CD4-positive, CD25-positive, alpha-beta regulatory T cell (primary cell): Measurements from ENCODE around the gene HCCS. TPM values are rescaled to one million over a fixed set of nuclear protein-coding genes. Genes with fewer than 3 reads are reported as not detected.
A peak's percentile ranks its signal among the peaks of the same experiment; 100 is the strongest.

ENCODE experiments used
- ATAC-seq, 2 donors: fragments of 150-1000 bp; cut with Tn5 transposase; one replicate each; pipeline ENCODE4 v1.10.0; 2021; ENCODE audit warnings: low read depth in 2 of 2, moderate number of reproducible peaks in 2 of 2, moderate library complexity in 1 of 2
- DNase-seq, 3 donors: peaks; one replicate each; pipeline versions ENCODE4 v3.0.0 to v3.0.0-alpha.2; 2012 to 2022; ENCODE audit warnings: mixed read lengths in 1 of 3
- H3K27ac ChIP-seq: one replicate; pipeline ENCODE4 v1.7.0; 2013; ENCODE audit warnings: mild to moderate bottlenecking, low read length; ENCODE audit not compliant: insufficient read depth, poor library complexity, severe bottlenecking
- H3K27me3 ChIP-seq: one replicate; pipeline ENCODE4 v1.7.0; 2013; ENCODE audit warnings: low read length; ENCODE audit not compliant: control insufficient read depth, insufficient read depth
- H3K36me3 ChIP-seq: one replicate; pipeline ENCODE4 v1.7.0; 2013; ENCODE audit warnings: mild to moderate bottlenecking, low read length, moderate library complexity; ENCODE audit not compliant: control insufficient read depth, insufficient read depth
- H3K4me1 ChIP-seq: 2 replicates; pipeline ENCODE4 v1.7.0; 2013; ENCODE audit warnings: mild to moderate bottlenecking, low read length; ENCODE audit not compliant: insufficient read depth, control insufficient read depth, poor library complexity, severe bottlenecking
- H3K4me3 ChIP-seq: one replicate; pipeline ENCODE4 v1.7.0; 2013; ENCODE audit warnings: low read depth, mild to moderate bottlenecking, low read length, moderate library complexity
- H3K9me3 ChIP-seq, 2 experiments: 1 replicate in 1 of 2; 2 replicates in 1 of 2; pipeline ENCODE4 v1.7.0; 2013; ENCODE audit warnings: low read length in 2 of 2, mild to moderate bottlenecking in 1 of 2, moderate library complexity in 1 of 2; ENCODE audit not compliant: control insufficient read depth in 2 of 2
- H3K27ac Mint-ChIP-seq, 3 donors: one replicate each; pipeline ENCODE4 v1.8.0; 2020 to 2022; ENCODE audit warnings: mild to moderate bottlenecking in 3 of 3, mixed read lengths in 3 of 3, moderate library complexity in 2 of 3
- H3K27me3 Mint-ChIP-seq: one replicate; pipeline ENCODE4 v1.8.0; 2022; ENCODE audit warnings: mild to moderate bottlenecking, mixed read lengths
- H3K36me3 Mint-ChIP-seq: one replicate; pipeline ENCODE4 v1.8.0; 2020; ENCODE audit warnings: mixed read lengths
- H3K4me1 Mint-ChIP-seq, 4 donors: one replicate each; pipeline ENCODE4 v1.8.0; 2020 to 2022; ENCODE audit warnings: mixed read lengths in 4 of 4, mild to moderate bottlenecking in 1 of 4
- H3K4me3 Mint-ChIP-seq, 4 donors: one replicate each; pipeline ENCODE4 v1.8.0; 2020 to 2022; ENCODE audit warnings: mild to moderate bottlenecking in 4 of 4, mixed read lengths in 4 of 4, moderate library complexity in 3 of 4
- H3K9me3 Mint-ChIP-seq, 7 donors: one replicate each; pipeline ENCODE4 v1.8.0; 2020 to 2022; ENCODE audit warnings: mixed read lengths in 7 of 7, mild to moderate bottlenecking in 3 of 7, moderate library complexity in 2 of 7
- polyA plus RNA-seq, 4 donors: library from polyadenylated mRNA; unstranded; fragments of 300-500 nt; fragmentation: Illumina TruSeq; gene quantifications; one replicate each; pipeline ENCODE4 v1.2.3, GENCODE V29; 2021
- total RNA-seq: library from RNA; stranded (reverse); gene quantifications from one replicate; pipeline ENCODE4 v1.2.3, GENCODE V29; 2022

HCCS gene
- total and polyA plus RNA-seq, 5 donors from 2014 or later: 7.8 to 29.4 (median 23.0) TPM

- no peaks in the 10 kb centered on the region for H3K4me1 ChIP-seq
- H3K9me3 Mint-ChIP-seq: peaks cover 0 to 2% (median 0%) of the 10 kb centered on the region in 7 donors
- ATAC-seq: no peak
These were observed 27.6 kb downstream of the HCCS start for GRCh38 chrX:11138498-11139390.

GRCh38 chrX:11143931-11144678 is 33.0 kb downstream of the HCCS start:
- H3K4me1 Mint-ChIP-seq: peaks cover 0 to 5% (median 0%) of the 10 kb centered on the region in 4 donors
- H3K36me3 Mint-ChIP-seq: no peaks in the 10 kb centered on the region
- Histone ChIP-seq H3K4me3 (peak overlapping the region; percentile 55), H3K36me3 (no peaks in the 10 kb centered on the region), H3K27me3 (no peaks in the 10 kb centered on the region), H3K9me3 (no peaks in the 10 kb centered on the region), H3K27ac (no peak overlapping the region), H3K4me1 (no peaks in the 10 kb centered on the region)
- H3K4me3 Mint-ChIP-seq: peak overlapping the region in 1 of 4 donors; percentile 13
- peaks cover 5% of the 10 kb centered on the region for H3K27me3 Mint-ChIP-seq
- H3K27ac Mint-ChIP-seq: no peak overlapping the region
- ATAC-seq (peak in 1 of 2 donors; percentile 53), DNase-seq (peak; percentile 12 to 75 (median 56))
- no peaks in the 10 kb centered on the region for H3K9me3 Mint-ChIP-seq

More at GRCh38 chrX:11138498-11139390, 27.6 kb downstream of the HCCS start:
- H3K4me3 ChIP-seq: no peak overlapping the region
- Mint-ChIP-seq H3K4me3 (no peak overlapping the region), H3K4me1 (peaks cover 0 to 2% (median 0%) of the 10 kb centered on the region in 4 donors), H3K27me3 (peaks cover 15% of the 10 kb centered on the region), H3K27ac (no peak overlapping the region), H3K36me3 (no peaks in the 10 kb centered on the region)
- no peaks in the 10 kb centered on the region for H3K36me3 ChIP-seq
- no peak for DNase-seq
- H3K27me3 ChIP-seq: no peaks in the 10 kb centered on the region
- no peak overlapping the region for H3K27ac ChIP-seq
- no peaks in the 10 kb centered on the region for H3K9me3 ChIP-seq

- Histone ChIP-seq H3K9me3 (no peaks in the 10 kb centered on the region), H3K36me3 (no peaks in the 10 kb centered on the region), H3K27ac (no peak overlapping the region), H3K27me3 (no peaks in the 10 kb centered on the region), H3K4me1 (no peaks in the 10 kb centered on the region), H3K4me3 (no peak overlapping the region)
- no peak for DNase-seq
- Mint-ChIP-seq H3K27me3 (peaks cover 5% of the 10 kb centered on the region), H3K4me1 (peaks cover 0 to 5% (median 0%) of the 10 kb centered on the region in 4 donors), H3K9me3 (no peaks in the 10 kb centered on the region), H3K36me3 (no peaks in the 10 kb centered on the region), H3K4me3 (no peak overlapping the region), H3K27ac (no peak overlapping the region)
- ATAC-seq: no peak
These were observed 35.3 kb downstream of the HCCS start for GRCh38 chrX:11146411-11146810.

DNA sequence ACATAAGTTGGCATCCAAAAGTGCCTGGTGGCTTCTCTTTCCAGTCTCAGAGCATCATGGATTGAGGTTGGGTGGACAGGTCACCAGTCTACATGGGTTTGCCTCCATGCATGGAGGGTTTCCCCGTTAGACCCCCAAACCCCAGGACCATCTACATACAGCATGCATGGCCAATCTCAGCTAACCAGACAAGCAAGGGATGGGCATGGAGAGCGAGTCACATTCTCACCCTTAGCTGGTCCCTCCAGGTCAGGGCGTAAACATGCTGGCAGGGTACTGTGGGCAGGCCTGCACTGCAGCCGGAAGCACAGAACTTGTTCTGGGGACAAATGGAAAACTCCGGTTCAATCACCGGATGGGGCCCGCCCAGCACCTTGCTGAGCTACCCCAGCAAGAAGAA is 37.3 kb downstream of the HCCS start:
- no peak overlapping the region for H3K4me3 Mint-ChIP-seq
- no peak overlapping the region for H3K27ac ChIP-seq
- no peak overlapping the region for H3K4me3 ChIP-seq
- no peaks in the 10 kb centered on the region for H3K4me1 ChIP-seq
- no peaks in the 10 kb centered on the region for H3K9me3 Mint-ChIP-seq
- H3K4me1 Mint-ChIP-seq: peaks cover 0 to 5% (median 0%) of the 10 kb centered on the region in 4 donors
- no peak overlapping the region for H3K27ac Mint-ChIP-seq
- H3K27me3 ChIP-seq: no peaks in the 10 kb centered on the region
- DNase-seq (no peak), ATAC-seq (no peak)
- no peaks in the 10 kb centered on the region for H3K9me3 ChIP-seq
- no peaks in the 10 kb centered on the region for H3K36me3 ChIP-seq
- no peaks in the 10 kb centered on the region for H3K27me3 Mint-ChIP-seq
- no peaks in the 10 kb centered on the region for H3K36me3 Mint-ChIP-seq

DNA sequence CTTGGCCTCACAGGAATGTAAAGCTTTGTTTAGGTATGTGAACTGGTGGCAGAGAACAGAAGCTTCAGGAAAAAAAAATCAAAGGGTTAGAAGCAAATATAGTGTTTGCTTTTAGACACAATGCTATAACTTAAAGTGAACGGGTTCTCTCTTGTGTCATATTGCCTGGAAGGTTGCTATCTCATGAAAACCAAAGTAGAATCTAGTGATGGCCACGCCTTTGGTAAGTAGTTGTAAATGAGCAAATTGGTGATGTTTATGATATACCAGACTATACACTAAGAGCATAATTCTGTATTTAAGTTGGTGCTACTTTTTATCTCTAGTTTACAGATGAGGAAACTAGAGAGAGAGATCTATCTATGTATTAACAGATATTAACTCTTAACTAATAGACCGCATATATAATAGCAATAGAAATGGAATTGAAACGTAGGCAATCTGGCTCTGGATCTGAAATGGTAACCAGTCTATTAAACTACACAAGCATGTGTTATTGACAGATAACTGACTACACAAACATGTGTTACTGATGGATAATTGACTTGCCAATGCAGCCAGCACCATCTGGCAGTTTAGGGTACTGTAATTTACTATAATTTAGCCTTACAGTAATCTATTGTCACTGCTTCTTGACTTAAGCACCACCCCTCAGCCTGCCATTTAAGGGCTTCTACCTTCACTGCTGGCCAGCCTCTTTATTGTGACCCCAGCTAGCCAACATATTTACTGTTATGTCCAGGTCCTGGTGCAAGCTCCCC is 40.8 kb downstream of the HCCS start:
- Histone ChIP-seq H3K36me3 (no peaks in the 10 kb centered on the region), H3K27ac (no peak overlapping the region), H3K27me3 (no peaks in the 10 kb centered on the region), H3K4me1 (no peaks in the 10 kb centered on the region), H3K4me3 (no peak overlapping the region), H3K9me3 (no peaks in the 10 kb centered on the region)
- no peaks in the 10 kb centered on the region for H3K4me1 Mint-ChIP-seq
- H3K9me3 Mint-ChIP-seq: no peaks in the 10 kb centered on the region
- no peak overlapping the region for H3K4me3 Mint-ChIP-seq
- no peak overlapping the region for H3K27ac Mint-ChIP-seq
- no peak for DNase-seq
- ATAC-seq: no peak
- H3K36me3 Mint-ChIP-seq: no peaks in the 10 kb centered on the region
- H3K27me3 Mint-ChIP-seq: no peaks in the 10 kb centered on the region

DNA sequence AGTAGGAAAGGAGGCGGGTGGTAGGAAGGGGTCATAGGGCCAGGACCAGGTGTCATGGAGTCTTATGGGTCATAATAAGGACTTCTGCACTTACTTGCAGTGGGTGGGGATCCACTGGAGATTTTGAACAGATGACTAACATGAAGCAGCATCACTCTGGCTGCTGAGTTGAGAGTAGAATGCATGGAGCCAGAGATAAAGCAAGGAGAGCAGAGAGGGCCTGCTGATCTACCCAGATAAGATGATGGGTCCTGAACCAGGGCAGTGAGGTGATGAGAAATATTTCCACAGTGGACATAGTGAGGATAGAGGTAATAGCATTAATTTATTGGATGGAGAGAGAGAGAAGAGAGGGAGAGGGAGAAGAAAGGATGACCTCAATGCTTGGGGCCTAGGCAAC is 48.0 kb downstream of the HCCS start:
- H3K4me1 Mint-ChIP-seq: no peaks in the 10 kb centered on the region
- H3K4me3 Mint-ChIP-seq: no peak overlapping the region

DNA sequence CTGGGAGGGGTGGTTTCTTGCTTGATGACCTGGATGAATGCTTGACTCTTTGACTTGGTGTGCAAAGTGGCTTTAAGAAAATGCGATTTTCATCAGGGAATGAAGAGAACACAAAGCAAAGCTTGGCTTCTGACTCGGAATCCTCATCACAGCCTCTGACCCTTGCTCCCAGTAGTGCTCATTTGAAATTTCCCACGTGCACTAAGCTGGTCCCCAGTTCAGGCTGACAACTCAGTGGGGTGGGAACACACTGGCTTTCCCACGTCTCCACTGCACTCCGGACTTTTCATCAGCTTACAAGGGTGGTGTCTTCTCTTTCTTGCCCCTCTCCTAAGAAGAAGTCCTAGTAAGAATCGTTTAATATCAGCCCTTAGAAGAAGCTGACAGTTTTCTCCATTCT is 53.3 kb downstream of the HCCS start:
- H3K27me3 Mint-ChIP-seq: no peaks in the 10 kb centered on the region
- DNase-seq (no peak), ATAC-seq (no peak)
- no peaks in the 10 kb centered on the region for H3K36me3 ChIP-seq
- no peaks in the 10 kb centered on the region for H3K4me1 Mint-ChIP-seq
- no peaks in the 10 kb centered on the region for H3K4me1 ChIP-seq
- H3K4me3 ChIP-seq: no peak overlapping the region
- peaks cover 0 to 1% (median 0%) of the 10 kb centered on the region in 7 donors for H3K9me3 Mint-ChIP-seq
- H3K27ac Mint-ChIP-seq: no peak overlapping the region
- H3K4me3 Mint-ChIP-seq: no peak overlapping the region
- no peaks in the 10 kb centered on the region for H3K9me3 ChIP-seq
- H3K27ac ChIP-seq: no peak overlapping the region
- no peaks in the 10 kb centered on the region for H3K36me3 Mint-ChIP-seq
- H3K27me3 ChIP-seq: no peaks in the 10 kb centered on the region

More for the DNA sequence above, 48.0 kb downstream of the HCCS start:
- Mint-ChIP-seq H3K27me3 (no peaks in the 10 kb centered on the region), H3K27ac (no peak overlapping the region), H3K36me3 (no peaks in the 10 kb centered on the region), H3K9me3 (no peaks in the 10 kb centered on the region)
- H3K27ac ChIP-seq: no peak overlapping the region
- H3K4me1 ChIP-seq: no peaks in the 10 kb centered on the region
- ATAC-seq (no peak), DNase-seq (no peak)
- H3K9me3 ChIP-seq: no peaks in the 10 kb centered on the region
- H3K36me3 ChIP-seq: no peaks in the 10 kb centered on the region
- H3K4me3 ChIP-seq: no peak overlapping the region
- H3K27me3 ChIP-seq: no peaks in the 10 kb centered on the region
